Skeletal muscle tissue (tissue), 4 donors: ENCODE measurements around the gene NCAPD3. TPM values are rescaled to one million over a fixed set of nuclear protein-coding genes. Genes with fewer than 3 reads are reported as not detected.

Experiments
- H3K27ac ChIP-seq: one replicate; pipeline ENCODE4 v1.7.0; 2013; ENCODE audit warnings: mild to moderate bottlenecking, low read depth, low read length, inconsistent platforms
- H3K27me3 ChIP-seq, 3 donors: one replicate each; pipeline ENCODE4 v1.7.0; 2013; ENCODE audit warnings: low read length in 3 of 3; ENCODE audit not compliant: control insufficient read depth in 3 of 3, insufficient read depth in 3 of 3
- H3K36me3 ChIP-seq, 3 donors: one replicate each; pipeline ENCODE4 v1.7.0; 2013; ENCODE audit warnings: low read length in 3 of 3; ENCODE audit not compliant: control insufficient read depth in 3 of 3, insufficient read depth in 3 of 3
- H3K4me1 ChIP-seq, 3 donors: one replicate each; pipeline ENCODE4 v1.7.0; 2013; ENCODE audit warnings: low read length in 3 of 3, mild to moderate bottlenecking in 3 of 3; ENCODE audit not compliant: control insufficient read depth in 3 of 3, insufficient read depth in 3 of 3
- H3K4me3 ChIP-seq, 3 donors: one replicate each; pipeline ENCODE4 v1.7.0; 2013; ENCODE audit warnings: low read length in 3 of 3
- H3K9ac ChIP-seq, 3 donors: one replicate each; pipeline ENCODE4 v1.7.0; 2013; ENCODE audit warnings: low read length in 3 of 3, mild to moderate bottlenecking in 3 of 3, moderate library complexity in 2 of 3, low read depth in 1 of 3
- H3K9me3 ChIP-seq, 3 donors: one replicate each; pipeline ENCODE4 v1.7.0; 2013; ENCODE audit warnings: low read length in 3 of 3; ENCODE audit not compliant: control insufficient read depth in 3 of 3
- total RNA-seq: library from RNA; depleted of rRNA; stranded (reverse); fragments of >200 nt; gene quantifications from one replicate; pipeline ENCODE4 v1.2.3, GENCODE V29; 2014
- donor health status: Osteomylitis.

The NCAPD3 gene
- total RNA-seq, 1 donor from 2014 or later, result 11.0 TPM

GRCh38 chr11:134153147-134153905 lies 70.4 kb downstream of the NCAPD3 start:
- no peaks in the 10 kb centered on the region for H3K4me1 ChIP-seq
- no peaks in the 10 kb centered on the region for H3K27me3 ChIP-seq
- H3K36me3 ChIP-seq, result peaks cover 46 to 60% (median 48%) of the 10 kb centered on the region in 3 donors
- no peaks in the 10 kb centered on the region for H3K9me3 ChIP-seq
- H3K9ac ChIP-seq, result no peak overlapping the region
- no peak overlapping the region for H3K27ac ChIP-seq
- H3K4me3 ChIP-seq, result no peak overlapping the region

- Histone ChIP-seq H3K4me1 (no peaks in the 10 kb centered on the region), H3K4me3 (no peak overlapping the region), H3K36me3 (peaks cover 41 to 55% (median 45%) of the 10 kb centered on the region in 3 donors), H3K27ac (no peak overlapping the region), H3K9ac (no peak overlapping the region), H3K9me3 (no peaks in the 10 kb centered on the region), H3K27me3 (no peaks in the 10 kb centered on the region)
Measured at GRCh38 chr11:134152696-134153095, 71.1 kb downstream of the NCAPD3 start.

GRCh38 chr11:134151083-134151747 lies 72.6 kb downstream of the NCAPD3 start:
- peaks cover 33 to 47% (median 40%) of the 10 kb centered on the region in 3 donors for H3K36me3 ChIP-seq
- H3K27ac ChIP-seq, result no peak overlapping the region
- no peaks in the 10 kb centered on the region for H3K4me1 ChIP-seq
- H3K9me3 ChIP-seq, result no peaks in the 10 kb centered on the region
- H3K27me3 ChIP-seq, result no peaks in the 10 kb centered on the region
- no peak overlapping the region for H3K9ac ChIP-seq
- no peak overlapping the region for H3K4me3 ChIP-seq

- H3K36me3 ChIP-seq, result peaks cover 29 to 45% (median 32%) of the 10 kb centered on the region in 3 donors
- H3K9me3 ChIP-seq, result no peaks in the 10 kb centered on the region
- H3K27me3 ChIP-seq, result no peaks in the 10 kb centered on the region
- no peak overlapping the region for H3K4me3 ChIP-seq
- H3K27ac ChIP-seq, result no peak overlapping the region
- H3K4me1 ChIP-seq, result no peaks in the 10 kb centered on the region
- H3K9ac ChIP-seq, result no peak overlapping the region
Measured at GRCh38 chr11:134150195-134150903, 73.4 kb downstream of the NCAPD3 start.

DNA sequence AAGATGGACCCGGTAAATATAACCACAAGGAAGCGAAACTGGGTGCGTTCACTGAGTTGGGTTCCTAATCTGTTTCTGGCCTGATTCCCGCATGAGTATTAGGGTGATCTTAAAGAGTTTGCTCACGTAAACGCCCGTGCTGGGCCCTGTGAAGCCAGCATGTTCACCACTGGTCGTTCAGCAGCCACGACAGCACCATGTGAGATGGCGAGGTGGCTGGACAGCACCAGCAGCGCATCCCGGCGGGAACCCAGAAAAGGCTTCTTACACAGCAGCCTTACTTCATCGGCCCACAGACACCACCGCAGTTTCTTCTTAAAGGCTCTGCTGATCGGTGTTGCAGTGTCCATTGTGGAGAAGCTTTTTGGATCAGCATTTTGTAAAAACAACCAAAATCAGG lies 74.4 kb downstream of the NCAPD3 start:
- no peak overlapping the region for H3K9ac ChIP-seq
- no peak overlapping the region for H3K27ac ChIP-seq
- H3K27me3 ChIP-seq, result no peaks in the 10 kb centered on the region
- no peaks in the 10 kb centered on the region for H3K9me3 ChIP-seq
- no peak overlapping the region for H3K4me3 ChIP-seq
- H3K4me1 ChIP-seq, result no peaks in the 10 kb centered on the region
- H3K36me3 ChIP-seq, result peaks cover 29 to 40% (median 32%) of the 10 kb centered on the region in 3 donors

- H3K4me3 ChIP-seq, result no peak overlapping the region
- peaks cover 13 to 27% (median 21%) of the 10 kb centered on the region in 3 donors for H3K36me3 ChIP-seq
- no peaks in the 10 kb centered on the region for H3K4me1 ChIP-seq
- H3K9me3 ChIP-seq, result no peaks in the 10 kb centered on the region
- H3K27ac ChIP-seq, result no peak overlapping the region
- H3K27me3 ChIP-seq, result no peaks in the 10 kb centered on the region
- H3K9ac ChIP-seq, result no peak overlapping the region
Measured at GRCh38 chr11:134146598-134146997, 77.2 kb downstream of the NCAPD3 start.

GRCh38 chr11:134145715-134146114 lies 78.1 kb downstream of the NCAPD3 start:
- H3K4me3 ChIP-seq, result no peak overlapping the region
- H3K9ac ChIP-seq, result no peak overlapping the region
- peaks cover 9 to 23% (median 18%) of the 10 kb centered on the region in 3 donors for H3K36me3 ChIP-seq
- no peaks in the 10 kb centered on the region for H3K4me1 ChIP-seq
- H3K9me3 ChIP-seq, result no peaks in the 10 kb centered on the region
- H3K27me3 ChIP-seq, result no peaks in the 10 kb centered on the region
- H3K27ac ChIP-seq, result no peak overlapping the region

GRCh38 chr11:134144744-134145143 lies 79.0 kb downstream of the NCAPD3 start:
- Histone ChIP-seq H3K27me3 (no peaks in the 10 kb centered on the region), H3K9ac (no peak overlapping the region), H3K4me1 (peaks cover 0 to 2% (median under 1%) of the 10 kb centered on the region in 3 donors), H3K27ac (no peak overlapping the region), H3K4me3 (no peak overlapping the region), H3K9me3 (no peaks in the 10 kb centered on the region), H3K36me3 (peaks cover 8 to 21% (median 13%) of the 10 kb centered on the region in 3 donors)

DNA sequence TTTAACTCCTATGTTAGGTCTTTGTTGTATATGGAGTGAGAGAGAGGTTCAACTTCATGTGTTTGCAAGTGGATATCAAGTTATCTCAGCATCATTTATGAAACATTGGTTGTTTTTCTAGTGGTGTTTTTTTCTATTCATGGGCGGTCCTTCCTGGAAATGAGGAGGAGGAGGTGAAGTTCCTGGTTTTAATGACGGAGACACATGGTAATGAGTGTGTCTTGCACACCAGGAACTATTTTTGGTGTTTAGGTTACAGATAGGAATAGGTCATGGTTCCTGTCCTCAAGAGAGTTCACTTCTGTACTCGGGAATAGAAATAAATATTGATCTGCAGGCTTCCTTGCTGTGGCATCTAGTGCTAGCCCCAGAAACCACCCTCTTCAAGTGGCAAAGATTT lies 80.0 kb downstream of the NCAPD3 start:
- H3K36me3 ChIP-seq, result peaks cover 1 to 13% (median 6%) of the 10 kb centered on the region in 3 donors
- no peak overlapping the region for H3K27ac ChIP-seq

DNA sequence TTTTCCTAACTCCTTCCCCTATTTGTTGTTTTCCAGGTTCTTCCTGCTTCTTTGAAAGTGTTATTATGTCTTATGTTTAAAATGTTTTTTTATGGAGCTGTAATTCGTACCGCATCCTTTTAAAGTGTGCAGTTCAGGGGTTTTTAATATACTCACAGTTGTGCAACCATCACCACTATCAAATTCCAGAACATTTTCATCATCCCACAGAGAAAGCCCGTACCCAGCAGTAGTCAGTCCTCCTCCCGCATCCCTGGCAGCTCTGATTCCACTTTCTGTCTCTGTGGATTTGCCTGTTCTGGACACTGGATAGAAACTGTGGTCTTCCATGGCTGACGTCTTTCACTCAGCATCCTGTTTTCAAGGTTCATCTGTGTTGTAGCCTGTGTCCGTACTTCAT lies 81.2 kb downstream of the NCAPD3 start:
- Histone ChIP-seq H3K9ac (no peak overlapping the region), H3K36me3 (peaks cover 0 to 12% (median 6%) of the 10 kb centered on the region in 3 donors), H3K4me1 (peaks cover 0 to 6% (median 4%) of the 10 kb centered on the region in 3 donors), H3K27ac (no peak overlapping the region), H3K27me3 (no peaks in the 10 kb centered on the region), H3K9me3 (no peaks in the 10 kb centered on the region), H3K4me3 (no peak overlapping the region)

More for the DNA sequence above, 80.0 kb downstream of the NCAPD3 start:
- H3K9ac ChIP-seq, result no peak overlapping the region
- peaks cover 0 to 6% (median 4%) of the 10 kb centered on the region in 3 donors for H3K4me1 ChIP-seq
- H3K27me3 ChIP-seq, result no peaks in the 10 kb centered on the region
- no peaks in the 10 kb centered on the region for H3K9me3 ChIP-seq
- no peak overlapping the region for H3K4me3 ChIP-seq
